ENCODE data around the gene BEAN1.
"Not testable (repeated sequence)": the region's sequence is repeated elsewhere in the genome, so short reads cannot be mapped to it uniquely, and the experiment has no call there.

Gene BEAN1

DNA sequence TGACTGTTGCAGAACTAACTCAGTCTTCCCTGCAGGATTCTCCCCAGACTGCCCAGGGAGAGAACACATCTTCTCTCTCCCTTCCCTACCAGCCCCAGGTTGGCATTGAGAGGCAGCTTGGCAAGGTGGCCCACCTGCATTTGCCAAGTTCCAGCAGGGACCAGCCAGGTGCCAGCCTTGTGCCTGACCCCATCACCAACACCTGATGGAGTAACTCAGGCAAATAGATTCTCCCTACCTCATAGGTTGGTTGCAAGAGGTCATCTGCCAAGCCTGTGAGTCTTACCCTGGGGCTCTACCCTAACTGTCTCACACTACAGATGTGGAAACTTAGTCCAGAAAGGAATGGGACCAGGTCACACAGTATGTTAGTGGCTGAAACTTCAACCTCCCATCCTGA is 20.4 kb downstream of the BEAN1 start:
- TF ChIP-seq CTCF (conservative IDR thresholded peaks at IDR 0.05; ENCODE audit: low read depth, low read length), result no peak
- H3K4me3 ChIP-seq (ENCODE audit: low read length), result no peak overlapping the region
- DNase-seq (ENCODE audit: low read depth), result no peak

DNA sequence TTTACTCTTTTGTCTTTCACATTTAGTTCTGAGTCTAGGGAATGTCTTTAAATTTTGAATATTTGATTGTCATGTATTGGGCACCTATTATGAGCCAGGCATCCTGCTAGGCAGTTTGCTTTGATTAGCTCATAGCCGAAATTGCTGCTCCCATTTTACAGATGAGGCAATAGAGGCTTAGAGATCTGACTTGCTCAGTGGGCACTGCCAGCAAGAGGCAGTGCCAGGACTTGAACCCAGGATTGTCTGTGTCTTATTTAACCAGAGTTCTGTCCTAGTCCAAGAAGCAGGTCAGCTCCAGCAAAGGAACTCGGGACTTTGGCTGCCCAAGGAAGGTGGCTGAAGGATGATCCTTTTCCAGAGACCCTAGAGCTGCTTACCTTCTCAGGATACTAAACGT is 24.5 kb downstream of the BEAN1 start:
- DNase-seq (ENCODE audit: low read depth), result no peak
- no peak for TF ChIP-seq CTCF (conservative IDR thresholded peaks at IDR 0.05; ENCODE audit: low read depth, low read length)
- H3K4me3 ChIP-seq (ENCODE audit: low read length), result no peak overlapping the region

DNA sequence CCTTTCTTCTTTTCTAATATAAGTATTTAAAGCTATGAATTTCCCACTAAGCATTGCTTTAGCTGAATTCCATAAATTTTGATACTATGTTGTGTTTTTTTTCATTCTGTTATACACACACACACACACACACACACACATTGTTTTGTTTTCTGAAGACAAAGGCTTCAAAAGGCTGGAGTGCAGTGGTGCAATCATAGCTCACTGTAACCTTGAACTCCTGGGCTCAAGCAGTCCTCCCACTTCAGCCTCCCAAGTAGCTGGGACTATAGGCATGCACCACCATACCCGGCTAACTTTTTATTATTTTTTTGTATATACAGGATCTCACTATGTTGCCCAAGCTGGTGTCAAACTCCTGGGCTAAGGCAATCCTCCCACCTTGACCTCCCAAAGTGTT is 26.1 kb downstream of the BEAN1 start:
- H3K4me3 ChIP-seq (ENCODE audit: low read length); DNase-seq (ENCODE audit: low read depth): not testable (repeated sequence)

- no peak for TF ChIP-seq CTCF (conservative IDR thresholded peaks at IDR 0.05; ENCODE audit: low read depth, low read length)
Measured at GRCh38 chr16:66454751-66455150, 27.7 kb downstream of the BEAN1 start.

DNA sequence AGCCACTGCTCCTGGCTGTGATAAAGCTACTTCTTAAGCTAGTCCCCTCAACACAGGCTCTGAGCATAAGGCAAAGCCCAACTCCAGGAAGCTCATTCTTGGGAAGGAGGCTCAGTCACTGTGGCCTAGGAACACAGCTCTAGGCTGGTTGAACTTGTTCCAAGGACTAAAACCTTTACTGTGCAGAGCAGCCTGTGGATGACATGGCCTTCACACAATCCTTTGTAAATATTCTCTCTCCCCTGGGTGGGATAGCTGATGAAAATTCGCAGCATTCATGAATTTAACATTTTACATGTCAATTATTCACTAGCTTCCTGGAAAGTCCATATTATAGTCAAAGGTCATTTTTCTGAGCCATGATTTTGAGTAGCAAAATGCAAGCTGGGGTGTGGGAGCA is 28.9 kb downstream of the BEAN1 start:
- no peak for TF ChIP-seq CTCF (conservative IDR thresholded peaks at IDR 0.05; ENCODE audit: low read depth, low read length)
- DNase-seq (ENCODE audit: low read depth), result no peak
- no peak overlapping the region for H3K4me3 ChIP-seq (ENCODE audit: low read length)

More at GRCh38 chr16:66454751-66455150, 27.7 kb downstream of the BEAN1 start:
- no peak for DNase-seq (ENCODE audit: low read depth)
- no peak overlapping the region for H3K4me3 ChIP-seq (ENCODE audit: low read length)

- no peak for DNase-seq (ENCODE audit: low read depth)
- H3K4me3 ChIP-seq (ENCODE audit: low read length), result no peak overlapping the region
- no peak for TF ChIP-seq CTCF (conservative IDR thresholded peaks at IDR 0.05; ENCODE audit: low read depth, low read length)
Measured at GRCh38 chr16:66457888-66458287, 30.8 kb downstream of the BEAN1 start.

DNA sequence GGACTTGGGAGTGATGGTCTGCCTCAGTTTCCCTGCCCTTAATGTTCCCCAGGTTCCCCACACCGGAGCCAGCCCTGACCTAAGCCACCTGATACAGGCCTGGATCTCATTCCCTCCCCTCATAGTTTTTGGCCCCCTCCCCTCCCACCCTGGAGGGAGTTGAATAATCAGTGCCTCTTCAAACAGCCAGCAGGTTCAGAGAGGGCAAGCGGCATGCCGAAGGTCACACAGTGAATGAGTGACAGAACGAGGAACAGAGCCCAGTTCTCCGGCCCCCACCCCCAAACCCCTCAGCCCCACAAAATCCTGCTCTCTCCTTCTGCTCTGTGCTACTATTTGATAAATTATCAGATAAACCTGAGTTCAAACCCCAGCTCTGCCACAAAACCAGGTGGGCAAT is 31.2 kb downstream of the BEAN1 start:
- no peak overlapping the region for H3K4me3 ChIP-seq (ENCODE audit: low read length)
- TF ChIP-seq CTCF (conservative IDR thresholded peaks at IDR 0.05; ENCODE audit: low read depth, low read length), result no peak
- DNase-seq (ENCODE audit: low read depth), result no peak

DNA sequence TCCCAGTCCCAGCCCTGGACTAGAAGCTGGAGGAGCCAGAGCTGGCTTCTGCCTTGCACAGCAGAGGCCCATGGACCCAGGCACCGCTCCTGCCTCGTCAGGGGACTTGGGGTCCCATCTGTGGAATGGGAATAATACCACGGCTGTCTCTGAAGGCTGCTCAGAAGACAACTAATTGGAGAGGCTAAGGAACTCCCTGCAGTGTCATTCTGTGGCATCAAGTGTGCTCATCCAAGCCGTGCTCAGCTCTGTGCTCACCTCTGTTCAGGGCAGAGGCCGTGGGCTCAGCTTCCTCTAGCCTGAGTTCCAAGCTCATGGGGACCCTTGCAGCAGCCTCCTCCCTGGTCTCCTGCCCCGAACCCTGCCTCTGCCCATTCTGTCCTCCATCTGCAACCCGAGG is 31.8 kb downstream of the BEAN1 start:
- TF ChIP-seq CTCF (conservative IDR thresholded peaks at IDR 0.05; ENCODE audit: low read depth, low read length), result no peak
- no peak overlapping the region for H3K4me3 ChIP-seq (ENCODE audit: low read length)
- no peak for DNase-seq (ENCODE audit: low read depth)
